DMS 273 treated with DMSO at 0.1 percent for 48 hours (cell line): ENCODE data around the gene RRH.
"Not testable (repeated sequence)": the region's sequence is repeated elsewhere in the genome, so short reads cannot be mapped to it uniquely, and the experiment has no call there.

Experiments used
- DNase-seq: peaks from one replicate; lab custom pipeline; 2025; lab: John Stamatoyannopoulos, UW

Gene RRH

GRCh38 chr4:109846395-109847098, 18.8 kb downstream of the RRH start:
- no peak for DNase-seq

- DNase-seq = no peak
Observed at GRCh38 chr4:109847896-109848442, 20.2 kb downstream of the RRH start, which contains the start of gene LRIT3. Gene LRIT3, plus strand, starts transcription at chr4:109848107. Its CDS starts 95 bp downstream, at chr4:109848202.

- no peak for DNase-seq
Observed at GRCh38 chr4:109848501-109848900, 20.7 kb downstream of the RRH start.

- no peak for DNase-seq
Observed at GRCh38 chr4:109850601-109851000, 22.8 kb downstream of the RRH start.

DNA sequence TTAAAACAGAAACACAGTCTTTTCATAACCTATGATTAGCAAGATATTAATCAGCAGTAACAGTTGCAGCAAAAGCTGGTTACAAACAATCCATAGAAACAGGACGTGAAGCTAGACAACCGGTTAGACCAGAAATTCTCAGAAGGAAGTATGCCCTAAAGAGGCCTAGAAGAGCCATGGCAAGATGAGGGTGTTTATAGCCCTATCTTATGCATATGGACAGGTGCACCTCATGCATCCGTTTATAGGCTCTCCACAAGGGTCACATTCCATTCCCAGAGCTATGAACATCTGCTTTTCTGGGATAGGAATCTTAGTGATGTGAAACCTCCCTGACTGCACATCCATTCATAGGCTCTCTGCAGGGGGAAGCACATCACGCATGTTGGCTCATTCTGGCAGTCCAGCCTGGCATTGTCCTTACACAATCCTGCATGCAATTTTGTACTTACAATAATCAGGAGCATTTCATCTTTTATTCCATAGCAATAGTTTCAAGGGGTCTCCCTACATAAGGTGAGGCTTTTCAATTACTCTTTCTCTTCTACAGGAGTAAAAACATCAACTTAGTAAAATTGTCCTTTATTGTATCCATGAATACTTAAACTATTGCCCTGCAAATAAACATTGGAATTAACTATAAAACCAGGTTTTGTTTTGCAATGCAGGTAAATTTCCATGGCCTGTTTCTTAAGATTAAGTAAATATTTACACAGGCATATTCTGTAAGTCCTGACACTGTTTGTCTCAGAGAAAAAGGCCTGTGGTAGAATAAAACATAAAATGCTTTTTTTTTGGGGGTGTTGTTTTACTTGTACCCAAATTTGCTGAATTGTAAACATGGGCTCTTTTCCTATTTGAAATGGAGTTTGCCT, 31.9 kb downstream of the RRH start:
- not testable (repeated sequence) for DNase-seq

DNA sequence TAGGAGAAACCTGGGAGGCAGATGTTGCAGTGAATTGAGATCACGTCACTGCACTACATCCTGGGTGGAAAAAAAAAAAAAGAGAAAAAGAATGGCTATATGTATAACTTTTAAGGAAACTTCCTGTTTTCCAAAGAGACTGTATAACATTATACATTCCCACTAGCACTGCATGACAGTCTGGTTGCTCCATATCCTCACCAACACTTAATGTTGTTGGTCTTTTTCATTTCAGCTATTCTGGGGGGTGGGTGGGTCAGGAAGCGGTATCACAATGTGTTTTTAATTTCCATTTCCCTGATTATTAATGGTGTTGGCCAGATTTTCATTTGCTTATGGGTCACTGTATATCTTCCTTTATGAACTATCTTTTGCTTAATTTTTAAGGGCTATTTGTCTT, 33.5 kb downstream of the RRH start:
- DNase-seq = no peak

DNA sequence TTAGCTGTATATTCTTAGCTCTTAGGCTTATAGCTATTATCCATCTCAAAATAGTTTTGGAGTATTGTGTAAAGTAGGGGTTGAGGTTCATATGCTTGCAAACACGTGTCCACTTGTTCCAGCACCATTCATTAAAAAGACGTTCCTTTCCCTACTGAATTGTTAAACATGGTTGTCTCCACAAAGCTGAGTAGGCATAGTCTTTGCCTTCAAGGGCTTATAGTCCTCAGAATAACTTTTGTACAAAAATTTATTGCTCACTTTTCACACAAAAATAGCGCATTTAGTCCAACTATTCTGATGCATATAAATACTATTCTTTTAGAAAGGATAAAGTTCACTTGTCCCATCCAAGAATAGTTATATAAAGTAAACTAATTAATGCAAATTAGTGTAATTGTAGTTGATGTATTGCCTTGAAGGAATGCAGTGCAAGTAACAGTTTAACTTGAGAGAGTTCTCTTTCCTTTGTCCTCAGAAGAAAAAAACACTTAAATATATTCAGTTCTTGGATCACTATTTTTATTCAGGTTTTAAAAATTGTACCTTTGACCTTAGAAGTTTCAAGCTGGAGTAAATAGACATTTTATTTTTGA, 34.2 kb downstream of the RRH start:
- no peak for DNase-seq

GRCh38 chr4:109864134-109864533, 36.4 kb downstream of the RRH start:
- no peak for DNase-seq

GRCh38 chr4:109870061-109870460, 42.3 kb downstream of the RRH start:
- DNase-seq = no peak

GRCh38 chr4:109872065-109872464, 44.3 kb downstream of the RRH start:
- no peak for DNase-seq

DNA sequence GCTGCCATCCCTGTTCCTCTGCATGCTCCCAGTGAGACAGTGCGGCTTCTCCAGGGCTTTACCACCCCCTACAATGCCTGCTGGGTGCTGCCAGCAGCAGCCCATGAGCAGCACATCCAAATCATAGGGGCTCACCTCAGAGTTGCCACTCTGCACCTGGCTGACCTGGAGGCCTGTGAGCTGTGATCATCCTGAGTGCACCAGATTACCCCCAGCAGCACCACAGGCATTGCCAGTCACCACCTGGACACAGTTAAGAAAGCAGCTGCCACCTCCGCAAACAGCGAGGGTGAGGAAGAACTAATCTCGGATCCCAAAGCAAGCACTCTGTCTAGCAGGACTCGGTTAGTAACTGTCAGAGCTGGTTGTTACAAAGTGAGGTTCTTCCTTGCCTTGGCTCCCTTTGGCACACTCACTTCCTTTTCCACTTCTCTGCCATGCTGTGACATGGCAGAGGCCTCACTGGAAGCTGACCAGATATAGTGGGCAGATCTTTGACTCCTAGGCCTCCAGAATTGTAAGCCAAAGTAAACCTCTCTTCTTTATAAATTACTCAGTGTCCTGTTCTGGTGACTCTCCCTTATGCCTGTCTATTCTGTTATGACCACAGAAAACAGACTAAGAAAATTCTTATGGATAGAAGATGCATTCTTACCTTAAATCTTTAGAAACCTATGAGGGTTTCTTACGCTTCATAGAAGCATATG, 45.3 kb downstream of the RRH start:
- DNase-seq = no peak

DNA sequence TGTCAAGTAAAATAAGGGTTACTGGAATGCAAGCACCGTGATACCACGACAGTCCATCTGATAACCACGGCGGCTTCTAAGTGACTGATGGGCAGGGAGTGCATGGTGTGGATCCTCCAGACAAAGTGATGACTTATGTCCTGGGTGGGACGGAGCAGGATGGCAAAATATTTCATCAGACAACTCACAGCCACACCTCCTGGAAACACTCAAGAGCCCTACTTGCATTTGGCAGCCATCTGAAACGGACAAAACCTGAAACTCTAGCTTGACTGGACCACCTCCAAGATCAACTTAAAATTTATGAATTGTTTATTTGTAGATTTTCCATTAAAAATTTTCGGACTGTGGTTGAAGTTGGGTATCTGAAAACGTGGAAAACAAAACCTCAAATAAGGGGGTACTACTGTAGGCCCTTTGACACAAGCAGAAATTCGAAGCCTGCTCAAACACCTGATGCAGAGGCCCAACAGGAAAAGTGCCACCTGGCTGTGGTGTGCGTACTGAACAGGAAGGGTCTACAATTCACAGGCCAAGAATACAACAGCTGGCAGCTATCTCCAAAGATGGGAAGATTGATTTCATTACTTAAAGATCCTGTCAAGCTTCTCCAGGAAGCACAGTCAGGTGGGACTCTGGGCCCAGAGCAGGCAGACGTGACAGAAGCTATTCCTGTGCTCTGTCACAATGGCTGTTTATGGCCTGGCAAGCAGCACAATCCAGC, 46.2 kb downstream of the RRH start:
- DNase-seq = no peak

- DNase-seq = no peak
Observed at GRCh38 chr4:109875106-109875505, 47.3 kb downstream of the RRH start.

DNA sequence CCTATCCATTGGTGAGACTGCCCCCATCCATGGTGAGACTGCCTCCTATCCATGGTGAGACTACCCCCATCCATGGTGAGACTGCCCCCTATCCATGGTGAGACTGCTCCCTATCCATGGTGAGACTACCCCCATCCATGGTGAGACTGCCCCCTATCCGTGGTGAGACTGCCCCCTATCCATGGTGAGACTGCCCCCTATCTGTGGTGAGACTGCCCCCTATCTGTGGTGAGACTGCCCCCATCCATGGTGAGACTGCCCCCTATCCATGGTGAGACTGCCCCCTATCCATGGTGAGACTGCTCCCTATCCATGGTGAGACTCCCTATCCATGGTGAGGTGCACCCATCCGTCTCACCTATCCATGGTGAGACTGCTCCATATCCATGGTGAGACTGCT, 47.8 kb downstream of the RRH start:
- not testable (repeated sequence) for DNase-seq

- DNase-seq = no peak
Observed at GRCh38 chr4:109876634-109877265, 49.0 kb downstream of the RRH start.

GRCh38 chr4:109877400-109877799, 49.6 kb downstream of the RRH start:
- DNase-seq = no peak

GRCh38 chr4:109878355-109878754, 50.6 kb downstream of the RRH start:
- no peak for DNase-seq

DNA sequence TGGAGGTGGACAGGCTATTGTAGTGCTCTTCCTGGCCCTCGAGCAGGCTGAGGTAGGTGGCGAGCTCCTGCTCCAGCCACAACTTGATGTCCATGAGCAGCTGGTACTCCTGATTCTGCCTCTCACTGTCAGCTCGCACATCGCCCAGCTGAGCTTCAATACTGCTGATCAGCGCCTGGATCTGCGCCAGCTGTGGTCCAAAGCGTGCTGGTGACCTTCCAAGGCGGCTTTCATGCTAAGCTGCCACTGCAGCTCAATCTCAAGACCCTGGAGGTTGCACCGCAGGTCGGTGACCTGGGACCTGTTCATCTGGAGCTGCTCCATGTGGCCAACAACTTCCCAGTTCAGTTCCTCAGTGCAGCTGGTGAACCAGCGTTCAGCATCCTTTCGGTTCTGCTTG, 51.3 kb downstream of the RRH start:
- DNase-seq = no peak

DNA sequence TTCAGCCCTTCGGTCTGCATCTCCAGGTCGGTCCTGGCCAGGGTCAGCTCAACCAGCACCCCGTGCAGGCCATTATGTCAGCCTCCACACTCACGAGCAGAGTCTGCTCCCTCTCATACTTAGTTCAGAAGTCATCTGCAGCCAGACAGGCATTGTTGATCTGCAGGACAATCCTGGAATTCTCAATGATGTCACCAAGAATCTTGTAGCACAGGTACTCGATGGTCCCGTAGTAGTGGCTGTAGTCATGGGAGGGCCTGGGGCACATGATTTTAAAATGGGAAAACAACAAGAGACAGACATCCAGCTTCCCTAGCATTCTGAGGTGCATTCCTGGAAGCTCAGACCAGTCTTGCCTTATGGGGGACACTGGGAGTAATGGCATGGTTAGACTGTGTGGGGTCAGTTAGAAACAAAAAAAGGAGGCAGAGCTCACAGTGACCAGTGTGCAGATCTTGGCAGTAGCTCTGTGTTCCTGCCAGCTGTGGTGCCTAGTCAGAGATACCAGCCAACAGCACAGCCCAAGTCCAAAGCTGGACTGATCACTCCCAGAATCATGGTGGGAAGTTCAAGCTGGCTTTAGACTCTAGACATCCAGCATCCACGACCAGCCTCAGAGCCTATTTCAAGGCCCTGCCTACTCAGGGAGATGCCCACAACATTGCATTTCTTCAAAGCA, 52.0 kb downstream of the RRH start:
- DNase-seq = no peak

GRCh38 chr4:109886303-109886702, 58.5 kb downstream of the RRH start:
- no peak for DNase-seq
